ENCODE results near the gene ASS1.

ASS1 gene

GRCh38 chr9:130446101-130446861 is 1.5 kb downstream of the ASS1 start:
- TF ChIP-seq EZH2 (optimal IDR thresholded peaks at IDR 0.05; ENCODE audit: low read depth, low read length) (no peak), EZH2phosphoT487 (IDR thresholded peaks at IDR 0.05; ENCODE audit: low read length) (no peak), CTCF (IDR thresholded peaks at IDR 0.05; ENCODE audit: low read length) (no peak)
- Histone ChIP-seq H3K36me3 (replicated peaks; ENCODE audit: insufficient read depth, low read length) (no peaks in the 10 kb centered on the region), H4K20me1 (ENCODE audit: insufficient read depth, low read length) (no peaks in the 10 kb centered on the region), H3K9me3 (replicated peaks; ENCODE audit: insufficient read depth, low read length) (no peaks in the 10 kb centered on the region), H3K4me2 (ENCODE audit: low read depth, low read length) (no peak overlapping the region), H3K9me2 (replicated peaks; ENCODE audit: insufficient read depth, low read length) (no peaks in the 10 kb centered on the region), H3K9ac (ENCODE audit: low read length) (no peak overlapping the region), H2AFZ (ENCODE audit: low read length) (no peak overlapping the region), H3K27me3 (replicated peaks; ENCODE audit: insufficient read depth, low read length) (peaks cover 23% of the 10 kb centered on the region), H3F3A (ENCODE audit: insufficient read depth, low read length) (no peaks in the 10 kb centered on the region), H3K4me3 (ENCODE audit: low read length) (no peak overlapping the region), H3K79me2 (ENCODE audit: low read length) (no peaks in the 10 kb centered on the region), H3K4me1 (ENCODE audit: low read length) (peaks cover 19% of the 10 kb centered on the region), H3K27ac (ENCODE audit: low read length) (no peak overlapping the region)
- DNase-seq: no peak

- Histone ChIP-seq H3K27ac (ENCODE audit: low read length) (peak overlapping the region; percentile 64; the same call in 1 of the 2 replicates), H3K27me3 (replicated peaks; ENCODE audit: insufficient read depth, low read length) (peaks cover 14% of the 10 kb centered on the region), H3F3A (ENCODE audit: insufficient read depth, low read length) (no peaks in the 10 kb centered on the region), H3K9ac (ENCODE audit: low read length) (peak overlapping the region; percentile 24; the same call in 1 of the 2 replicates), H3K9me2 (replicated peaks; ENCODE audit: insufficient read depth, low read length) (no peaks in the 10 kb centered on the region), H2AFZ (ENCODE audit: low read length) (peak overlapping the region; percentile 52; the same call in 1 of the 2 replicates), H3K79me2 (ENCODE audit: low read length) (no peaks in the 10 kb centered on the region), H3K4me2 (ENCODE audit: low read depth, low read length) (peak overlapping the region; percentile 40), H3K36me3 (replicated peaks; ENCODE audit: insufficient read depth, low read length) (no peaks in the 10 kb centered on the region), H3K9me3 (replicated peaks; ENCODE audit: insufficient read depth, low read length) (no peaks in the 10 kb centered on the region), H3K4me3 (ENCODE audit: low read length) (no peak overlapping the region), H4K20me1 (ENCODE audit: insufficient read depth, low read length) (no peaks in the 10 kb centered on the region), H3K4me1 (ENCODE audit: low read length) (peaks cover 19% of the 10 kb centered on the region)
- no peak for TF ChIP-seq EZH2 (optimal IDR thresholded peaks at IDR 0.05; ENCODE audit: low read depth, low read length)
- TF ChIP-seq EZH2phosphoT487 (IDR thresholded peaks at IDR 0.05; ENCODE audit: low read length): no peak
- no peak for TF ChIP-seq CTCF (IDR thresholded peaks at IDR 0.05; ENCODE audit: low read length)
- no peak for DNase-seq
These were observed 2.5 kb downstream of the ASS1 start for GRCh38 chr9:130447193-130447816.

- Histone ChIP-seq H3K4me3 (ENCODE audit: low read length) (no peak overlapping the region), H3K27me3 (replicated peaks; ENCODE audit: insufficient read depth, low read length) (peaks cover 13% of the 10 kb centered on the region), H3K9me3 (replicated peaks; ENCODE audit: insufficient read depth, low read length) (no peaks in the 10 kb centered on the region), H3K79me2 (ENCODE audit: low read length) (no peaks in the 10 kb centered on the region), H4K20me1 (ENCODE audit: insufficient read depth, low read length) (no peaks in the 10 kb centered on the region), H3K4me1 (ENCODE audit: low read length) (peaks cover 19% of the 10 kb centered on the region), H3K27ac (ENCODE audit: low read length) (peak overlapping the region; percentile 64; the same call in 1 of the 2 replicates), H3K9ac (ENCODE audit: low read length) (peak overlapping the region; percentile 24; the same call in 1 of the 2 replicates), H3K4me2 (ENCODE audit: low read depth, low read length) (peak overlapping the region; percentile 40), H3K36me3 (replicated peaks; ENCODE audit: insufficient read depth, low read length) (no peaks in the 10 kb centered on the region), H3K9me2 (replicated peaks; ENCODE audit: insufficient read depth, low read length) (no peaks in the 10 kb centered on the region), H3F3A (ENCODE audit: insufficient read depth, low read length) (no peaks in the 10 kb centered on the region), H2AFZ (ENCODE audit: low read length) (peak overlapping the region; percentile 52)
- TF ChIP-seq EZH2phosphoT487 (IDR thresholded peaks at IDR 0.05; ENCODE audit: low read length): no peak
- TF ChIP-seq CTCF (IDR thresholded peaks at IDR 0.05; ENCODE audit: low read length): no peak
- no peak for TF ChIP-seq EZH2 (optimal IDR thresholded peaks at IDR 0.05; ENCODE audit: low read depth, low read length)
- DNase-seq: no peak
These were observed 3.4 kb downstream of the ASS1 start for GRCh38 chr9:130448035-130448624.

Measured in MM.1S (cell line).